ENCODE measurements around the gene PATZ1. TPM values are rescaled to one million over a fixed set of nuclear protein-coding genes. Genes with fewer than 3 reads are reported as not detected.

Gene PATZ1
- total and polyA plus RNA-seq, 9 of the 15 experiments (the other 6 are each of a cell fraction or from before 2014, with no cell fraction given): 0.63 to 7.8 (median 4.2) TPM

GRCh38 chr22:31342389-31343140, 3.6 kb downstream of the PATZ1 start:
- in situ Hi-C loops (cut with MboI): no loop called here
- Histone ChIP-seq H3K27me3 (ENCODE audit: control insufficient read depth in 2 of 2, insufficient read depth in 2 of 2, low read length in 2 of 2) (no peaks in the 10 kb centered on the region), H3K79me2 (ENCODE audit: control insufficient read depth, insufficient read depth, low read length) (peaks cover 3% of the 10 kb centered on the region; the same call in 2 of the 3 replicates), H4K20me1 (replicated peaks; ENCODE audit: control insufficient read depth, insufficient read depth, low read length) (no peaks in the 10 kb centered on the region), H3K4me1 (replicated peaks in 1 of 2; ENCODE audit: control insufficient read depth in 2 of 2, insufficient read depth in 2 of 2, low read length in 2 of 2) (peaks cover 2 to 40% of the 10 kb centered on the region in 2 experiments; a peak in 4 of 5 replicates), H3K9ac (ENCODE audit: insufficient read depth in 1 of 2, low read depth in 2 of 2, low read length in 2 of 2) (no peak overlapping the region), H3K4me2 (ENCODE audit: insufficient read depth, low read length) (no peak overlapping the region), H3K36me3 (ENCODE audit: control insufficient read depth, insufficient read depth, low read length) (peaks cover 28% of the 10 kb centered on the region; the same call in 2 of the 3 replicates), H3K9me3 (replicated peaks; ENCODE audit: control insufficient read depth, insufficient read depth, low read depth, low read length) (no peaks in the 10 kb centered on the region), H2AFZ (ENCODE audit: low read depth, low read length) (no peak overlapping the region), H3K4me3 (no peak overlapping the region), H3K9me1 (ENCODE audit: control insufficient read depth, insufficient read depth, low read length) (no peaks in the 10 kb centered on the region), H3K27ac (ENCODE audit: extremely low read depth, low read depth, low read length) (no peak overlapping the region)
- FAIRE-seq (no peak), DNase-seq (ENCODE audit: extremely low read depth in 1 of 4, low spot score in 3 of 4) (no peak), ATAC-seq (no peak)
- WGBS (ENCODE audit: insufficient coverage, low coverage, missing lambda C conversion rate): 65% methylated on average over 4 of the region's 16 CpGs
- intact Hi-C loops (cut with micrococcal nuclease): no loop called here
- POLR2A ChIA-PET: no interaction called here
- BruUV-seq (replicated peaks): no TSS peak
- CTCF ChIA-PET (ENCODE audit: low intra/inter-chr PET ratio): no interaction called here
- TF ChIP-seq HNRNPUL1 (IDR thresholded peaks at IDR 0.05; ENCODE audit: low read length) (no peak), SMAD2 (IDR thresholded peaks at IDR 0.05; ENCODE audit: low read depth, low read length) (no peak), ZNF740 (CRISPR knock-in tag; IDR thresholded peaks at IDR 0.05) (no peak), ZNF740 (tag; IDR thresholded peaks at IDR 0.05) (no peak), ZNF695 (CRISPR knock-in tag; IDR thresholded peaks at IDR 0.05) (no peak), THRA (IDR thresholded peaks at IDR 0.05) (no peak), SPI1 (IDR thresholded peaks at IDR 0.05; ENCODE audit: borderline replicate concordance, low read depth, low read length) (no peak), ZKSCAN1 (IDR thresholded peaks at IDR 0.05; ENCODE audit: low read depth, low read length) (no peak), ELF2 (CRISPR knock-in tag; IDR thresholded peaks at IDR 0.05) (no peak), CHD2 (IDR thresholded peaks at IDR 0.05; ENCODE audit: low read depth, low read length) (no peak), NFIC (IDR thresholded peaks at IDR 0.05) (no peak), ZNF41 (CRISPR knock-in tag; conservative IDR thresholded peaks at IDR 0.05) (no peak), SP2 (IDR thresholded peaks at IDR 0.05; ENCODE audit: extremely low read depth, low read depth, low read length, poor library complexity, severe bottlenecking) (no peak), KAT8 (IDR thresholded peaks at IDR 0.05; ENCODE audit: low read depth) (no peak), CBFA2T3 (IDR thresholded peaks at IDR 0.05) (no peak), CEBPB (tag; IDR thresholded peaks at IDR 0.05) (no peak), ARID1B (IDR thresholded peaks at IDR 0.05) (no peak), ZBTB11 (CRISPR knock-in tag; IDR thresholded peaks at IDR 0.05) (no peak)

Measured in K562 (cell line).